HuH-7.5 (cell line): ENCODE data around the gene ULBP2.
"Not testable (repeated sequence)": the region's sequence is repeated elsewhere in the genome, so short reads cannot be mapped to it uniquely, and the experiment has no call there.

Experiments
- DNase-seq: peaks from one replicate; pipeline ENCODE4 v3.0.0; 2011; ENCODE audit warnings: low spot score

The ULBP2 gene

GRCh38 chr6:149951096-149951495 is 9.3 kb downstream of the ULBP2 start:
- DNase-seq, result no peak

- DNase-seq, result no peak
Observed at GRCh38 chr6:149951626-149952025, 9.8 kb downstream of the ULBP2 start.

GRCh38 chr6:149953390-149953789 is 11.6 kb downstream of the ULBP2 start:
- DNase-seq, result not testable (repeated sequence)

- DNase-seq, result not testable (repeated sequence)
Observed at GRCh38 chr6:149953934-149954327, 12.1 kb downstream of the ULBP2 start.

GRCh38 chr6:149954328-149954983 is 12.6 kb downstream of the ULBP2 start:
- DNase-seq, result not testable (repeated sequence)

- not testable (repeated sequence) for DNase-seq
Observed at GRCh38 chr6:149954984-149955653, 13.3 kb downstream of the ULBP2 start.

GRCh38 chr6:149955654-149956317 is 14.0 kb downstream of the ULBP2 start:
- not testable (repeated sequence) for DNase-seq

- DNase-seq, result not testable (repeated sequence)
Observed at GRCh38 chr6:149958124-149958523, 16.3 kb downstream of the ULBP2 start.

GRCh38 chr6:149959806-149960205 is 18.0 kb downstream of the ULBP2 start:
- not testable (repeated sequence) for DNase-seq

- no peak for DNase-seq
Observed at GRCh38 chr6:149960488-149960887, 18.7 kb downstream of the ULBP2 start.

- no peak for DNase-seq
Observed at GRCh38 chr6:149961728-149962425, 20.1 kb downstream of the ULBP2 start.

- DNase-seq, result no peak
Observed at GRCh38 chr6:149962461-149963211, 20.8 kb downstream of the ULBP2 start.

GRCh38 chr6:149963212-149963461 is 21.3 kb downstream of the ULBP2 start:
- peak; percentile 50 for DNase-seq

GRCh38 chr6:149963462-149964307 is 21.9 kb downstream of the ULBP2 start, which contains the start of gene ULBP1:
Gene ULBP1 (plus strand): TSS chr6:149963943. CDS start chr6:149964050, 107 bp downstream.
- DNase-seq, result peak; percentile 68

- no peak for DNase-seq
Observed at GRCh38 chr6:149964308-149965193, 22.7 kb downstream of the ULBP2 start.

- DNase-seq, result no peak
Observed at GRCh38 chr6:149965194-149966020, 23.6 kb downstream of the ULBP2 start.

- not testable (repeated sequence) for DNase-seq
Observed at GRCh38 chr6:149966319-149966718, 24.5 kb downstream of the ULBP2 start.

GRCh38 chr6:149967591-149967990 is 25.8 kb downstream of the ULBP2 start:
- DNase-seq, result no peak

- not testable (repeated sequence) for DNase-seq
Observed at GRCh38 chr6:149967999-149968398, 26.2 kb downstream of the ULBP2 start.
